Measurements from ENCODE around the gene YIF1B.

The YIF1B gene

DNA sequence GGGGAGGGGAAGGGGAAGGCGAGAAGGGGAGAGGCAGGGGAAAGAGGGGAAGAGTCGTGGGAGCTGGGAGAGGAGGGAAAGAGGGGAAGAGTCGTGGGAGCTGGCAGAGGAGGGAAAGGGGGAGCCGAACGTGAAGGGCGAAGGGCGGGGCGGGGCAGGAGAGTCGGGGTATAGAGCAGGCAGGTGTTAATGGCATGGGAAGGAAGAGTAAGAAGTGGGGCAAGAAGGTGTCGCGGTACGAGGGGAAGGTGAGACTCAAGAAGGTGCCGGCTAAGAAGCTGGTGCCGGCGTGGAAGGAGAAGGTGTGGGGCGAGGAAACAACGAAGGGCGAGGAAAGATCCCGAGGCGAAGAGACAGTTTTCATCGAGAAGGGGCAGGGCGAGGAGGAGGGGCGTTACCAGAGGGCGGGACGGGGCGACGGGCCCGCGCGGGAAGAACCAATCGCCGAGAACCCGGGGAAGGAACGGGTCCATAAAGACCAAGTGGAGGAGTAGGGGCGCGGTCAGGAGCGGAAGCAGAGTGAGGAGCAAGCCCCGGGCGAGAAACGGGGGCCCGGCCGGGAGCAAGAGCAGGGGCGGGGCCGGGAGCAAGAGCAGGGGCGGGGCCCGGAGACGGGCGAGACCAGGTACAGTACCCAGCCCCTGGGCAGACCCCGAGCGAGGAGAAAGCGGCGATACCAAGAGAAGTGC, 20.3 kb upstream of the YIF1B start:
- DNase-seq (ENCODE audit: low spot score), result peak; percentile 95

GRCh38 chr19:38333245-38333644, 17.5 kb upstream of the YIF1B start:
- DNase-seq (ENCODE audit: low spot score), result no peak

GRCh38 chr19:38331728-38332127, 16.0 kb upstream of the YIF1B start:
- no peak for DNase-seq (ENCODE audit: low spot score)

- DNase-seq (ENCODE audit: low spot score), result no peak
Measured at GRCh38 chr19:38329651-38330050, 13.9 kb upstream of the YIF1B start.

DNA sequence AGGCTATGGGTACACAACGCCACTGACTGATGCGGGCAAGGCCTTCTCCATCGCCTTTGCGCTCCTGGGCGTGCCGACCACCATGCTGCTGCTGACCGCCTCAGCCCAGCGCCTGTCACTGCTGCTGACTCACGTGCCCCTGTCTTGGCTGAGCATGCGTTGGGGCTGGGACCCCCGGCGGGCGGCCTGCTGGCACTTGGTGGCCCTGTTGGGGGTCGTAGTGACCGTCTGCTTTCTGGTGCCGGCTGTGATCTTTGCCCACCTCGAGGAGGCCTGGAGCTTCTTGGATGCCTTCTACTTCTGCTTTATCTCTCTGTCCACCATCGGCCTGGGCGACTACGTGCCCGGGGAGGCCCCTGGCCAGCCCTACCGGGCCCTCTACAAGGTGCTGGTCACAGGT, 10.8 kb upstream of the YIF1B start:
- no peak for DNase-seq (ENCODE audit: low spot score)

DNA sequence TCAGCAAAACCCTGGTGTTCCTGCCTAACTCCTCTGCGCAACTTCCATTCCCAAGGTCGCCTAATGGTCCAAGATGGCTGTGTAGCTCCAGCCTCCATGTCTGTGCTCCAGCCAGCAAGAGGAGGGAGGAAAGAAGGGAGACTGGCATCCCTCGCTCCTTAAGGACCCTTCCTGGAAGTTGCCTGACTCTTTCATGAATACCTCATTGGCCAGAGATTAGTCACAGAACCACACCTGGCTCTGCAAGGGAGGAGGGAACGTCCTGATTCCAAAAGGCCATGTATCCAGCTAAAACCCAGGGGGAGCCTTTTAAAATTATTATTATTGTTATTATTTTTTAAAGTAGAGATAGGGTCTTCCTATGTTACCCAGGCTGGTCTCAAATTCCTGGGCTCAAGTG, 8.7 kb upstream of the YIF1B start:
- no peak for DNase-seq (ENCODE audit: low spot score)

DNA sequence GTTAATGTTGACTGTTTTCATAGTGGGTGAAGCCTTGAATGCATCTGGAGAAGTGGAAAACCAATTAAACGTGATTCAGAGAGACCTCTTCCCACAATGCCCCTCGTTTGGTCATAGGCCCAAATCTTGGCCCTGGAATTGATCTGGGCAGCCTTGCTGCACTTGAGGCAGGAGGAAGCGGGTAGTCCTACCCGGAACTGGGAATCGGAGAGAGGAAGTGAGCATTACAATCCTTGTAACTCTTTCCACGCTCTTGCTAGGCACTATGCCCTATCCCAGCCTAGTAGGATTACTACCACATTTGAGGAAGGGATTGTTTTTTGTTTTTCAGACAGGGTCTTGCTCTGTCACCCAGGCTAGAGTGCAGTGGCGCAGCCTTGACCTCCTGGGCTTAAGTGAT, 7.5 kb upstream of the YIF1B start:
- DNase-seq (ENCODE audit: low spot score), result no peak

DNA sequence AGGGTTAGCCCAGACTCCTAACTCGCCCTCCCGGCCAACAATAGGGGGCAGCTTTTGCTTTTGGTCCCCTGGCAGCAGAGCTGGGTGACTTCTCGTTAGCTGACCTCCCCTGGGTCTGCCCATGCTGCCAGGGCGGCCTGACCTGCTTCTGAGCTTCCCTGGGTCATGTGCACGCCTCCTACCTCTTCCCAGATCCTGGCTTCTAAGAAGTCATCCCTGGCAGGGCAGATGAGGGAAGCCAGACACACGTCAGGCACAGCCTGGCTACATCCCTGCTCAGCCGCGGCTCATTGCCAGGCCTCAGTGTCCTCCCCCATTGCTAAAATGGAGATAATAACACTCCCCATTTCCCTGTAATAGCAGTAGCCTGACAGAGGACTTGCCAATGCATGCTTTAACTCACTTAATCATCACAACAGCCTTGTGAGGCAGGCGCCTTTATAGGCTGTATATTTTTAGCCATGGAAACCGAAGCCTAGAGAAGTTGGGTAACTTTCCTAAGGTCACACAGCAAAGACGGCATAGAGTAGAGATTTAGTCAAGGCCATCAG, 6.0 kb upstream of the YIF1B start:
- no peak for DNase-seq (ENCODE audit: low spot score)

DNA sequence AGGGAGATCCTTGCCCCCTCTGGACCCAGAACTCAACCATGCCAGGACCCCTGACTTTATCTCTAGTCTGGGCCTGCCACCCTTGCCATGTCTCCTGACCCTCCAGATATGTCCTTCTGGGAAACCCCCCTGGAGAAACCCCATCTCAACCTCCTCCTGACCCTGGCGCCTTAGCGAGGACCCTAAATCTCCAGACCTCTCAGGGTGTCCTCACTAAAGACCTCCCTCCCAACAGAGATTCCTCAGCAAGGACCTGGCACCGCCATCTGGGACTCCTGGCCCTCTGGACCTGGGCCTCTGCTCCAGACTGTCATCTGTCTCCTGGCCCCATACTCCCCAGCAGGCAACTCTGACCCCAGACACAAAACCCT, 5.2 kb upstream of the YIF1B start:
- no peak for DNase-seq (ENCODE audit: low spot score)

GRCh38 chr19:38319421-38320258, 3.9 kb upstream of the YIF1B start, which contains the start of gene KCNK6:
Gene KCNK6, plus strand, starts transcription at chr19:38319845. Its CDS starts 106 bp downstream, at chr19:38319951.
- DNase-seq (ENCODE audit: low spot score), result peak; percentile 38

- no peak for DNase-seq (ENCODE audit: low spot score)
Measured at GRCh38 chr19:38318660-38319059, 2.9 kb upstream of the YIF1B start.

DNA sequence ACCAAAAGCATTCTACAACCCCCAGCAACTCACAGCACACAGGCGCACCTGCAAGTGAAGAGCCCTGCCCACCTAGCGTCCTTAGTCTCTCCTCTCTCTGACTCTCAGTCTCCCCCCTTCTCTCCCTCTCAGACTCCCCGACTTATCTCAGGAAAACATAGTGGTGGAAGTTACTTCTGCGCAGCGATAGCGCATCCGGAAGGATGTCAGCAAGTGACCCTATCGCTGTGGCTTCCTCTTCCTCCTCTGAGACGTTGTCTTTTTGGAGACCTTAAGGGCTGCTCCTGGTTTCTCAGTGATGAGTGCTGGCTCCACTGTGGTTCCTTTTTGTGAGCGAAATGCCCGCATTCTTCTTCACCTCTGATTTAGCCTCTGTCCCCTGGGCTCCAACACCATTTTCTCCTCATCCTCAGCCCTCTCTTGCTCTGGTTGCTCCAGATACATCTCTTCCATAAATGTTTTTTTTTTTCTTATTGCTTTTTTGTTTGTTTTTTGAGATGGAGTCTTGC, 1.4 kb upstream of the YIF1B start:
- DNase-seq (ENCODE audit: low spot score), result peak; percentile 40

DNA sequence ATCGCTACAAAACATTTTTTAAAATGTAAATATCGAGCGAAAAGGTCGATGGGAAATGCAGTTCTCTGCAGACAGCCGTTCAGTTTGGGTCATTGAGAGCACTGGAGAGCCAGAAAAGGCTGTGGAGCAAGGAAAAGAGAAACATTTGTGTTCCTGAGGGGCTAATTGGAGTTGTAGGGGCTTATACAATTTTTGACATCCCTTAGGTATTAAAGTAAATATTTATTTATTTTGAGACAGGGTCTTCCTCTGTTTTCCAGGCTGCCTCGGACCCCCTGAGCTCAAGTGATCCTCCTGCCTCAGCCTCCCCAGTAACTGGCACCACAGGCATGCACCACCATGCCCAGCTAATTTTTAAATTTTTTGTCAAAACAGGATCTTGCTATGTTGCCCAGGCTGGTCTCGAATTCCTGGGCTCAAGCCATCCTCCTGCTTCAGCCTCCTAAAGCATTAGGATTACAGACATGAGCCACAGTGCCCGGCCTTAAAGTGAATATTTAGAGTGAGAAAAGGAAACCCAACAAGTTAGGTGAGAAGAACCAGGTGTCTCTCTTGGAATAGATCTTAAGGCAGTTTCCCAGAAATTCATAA, 825 bp upstream of the YIF1B start:
- peak; percentile 37 for DNase-seq (ENCODE audit: low spot score)

GRCh38 chr19:38310986-38311385, 4.8 kb downstream of the YIF1B start:
- no peak for DNase-seq (ENCODE audit: low spot score)

DNA sequence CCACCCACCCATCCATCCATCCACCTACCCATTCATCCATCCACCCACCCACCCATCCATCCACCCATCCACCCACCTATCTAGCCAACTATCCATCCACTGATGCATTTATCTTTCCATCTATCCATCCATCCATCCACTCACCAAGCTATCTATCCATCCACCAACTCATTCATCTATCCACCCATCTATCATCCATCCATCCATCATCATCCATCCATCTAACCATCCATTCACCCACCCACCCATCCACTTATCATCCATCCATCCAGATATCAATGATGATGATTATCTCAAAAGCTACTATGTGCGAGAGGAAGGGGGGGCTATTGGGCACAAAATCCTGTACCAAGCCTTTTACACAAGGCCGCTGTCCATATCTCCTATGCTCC, 5.5 kb downstream of the YIF1B start:
- no peak for DNase-seq (ENCODE audit: low spot score)

DNA sequence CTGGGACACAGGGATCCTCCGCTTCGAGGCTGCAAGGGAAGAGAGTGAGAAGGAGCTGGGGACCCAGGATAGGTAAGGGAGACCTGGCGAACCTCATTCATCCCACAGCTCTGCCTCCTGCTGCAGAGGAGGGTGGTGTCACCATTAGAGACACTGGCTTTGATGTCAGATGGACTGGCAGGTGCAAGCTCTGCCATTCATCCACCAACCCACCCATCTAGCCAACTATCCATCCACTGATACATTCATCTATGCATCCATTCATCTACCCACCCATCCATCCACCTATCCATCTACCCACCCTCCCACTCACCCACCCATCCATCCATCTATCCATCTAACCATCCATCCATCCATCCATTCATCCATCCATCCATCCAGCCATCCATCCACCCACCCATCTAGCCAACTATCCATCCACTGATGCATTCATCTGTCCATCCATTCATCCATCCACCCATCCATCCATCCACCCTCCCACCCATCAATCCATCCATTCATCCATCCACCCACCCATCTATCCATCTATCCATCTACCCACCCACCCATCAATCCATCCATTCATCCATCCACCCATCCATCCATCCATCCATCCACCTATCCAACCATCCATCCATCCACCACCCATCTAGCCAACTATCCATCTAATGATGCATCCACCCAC, 6.0 kb downstream of the YIF1B start:
- no peak for DNase-seq (ENCODE audit: low spot score)

DNA sequence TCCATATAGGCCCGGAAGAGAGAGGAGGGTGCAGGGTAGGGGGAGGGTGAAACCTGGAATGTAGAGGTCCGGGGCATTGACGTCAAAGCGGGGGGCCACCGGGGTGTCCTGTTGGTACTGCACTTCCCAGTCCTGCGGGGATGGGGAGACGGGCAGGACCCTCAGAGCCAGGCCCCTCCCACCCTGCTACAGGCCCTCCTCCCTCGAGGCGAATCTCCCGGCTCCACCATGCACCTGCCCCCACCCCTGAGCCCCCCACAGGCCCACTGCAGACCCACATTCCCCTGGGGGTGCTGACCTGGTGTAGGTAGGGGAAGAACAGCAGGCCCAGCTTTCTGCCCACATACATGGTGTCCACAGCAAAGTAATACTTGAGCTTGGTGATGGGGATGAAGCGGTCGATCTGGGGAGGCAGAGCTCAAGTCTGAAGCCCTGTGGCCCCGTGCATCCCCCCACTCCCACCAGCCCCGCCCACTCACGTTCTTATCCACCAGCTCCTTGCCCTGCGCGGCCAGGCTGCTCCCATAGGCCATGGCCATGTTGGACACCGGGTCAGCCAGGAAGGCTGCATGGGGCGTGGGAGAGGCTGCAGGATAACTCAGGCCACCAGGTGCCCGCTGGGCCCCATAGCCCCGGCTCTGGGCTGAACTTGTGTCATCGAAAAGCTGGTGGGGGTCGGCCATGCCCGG, 6.7 kb downstream of the YIF1B start:
- no peak for DNase-seq (ENCODE audit: low spot score)

DNA sequence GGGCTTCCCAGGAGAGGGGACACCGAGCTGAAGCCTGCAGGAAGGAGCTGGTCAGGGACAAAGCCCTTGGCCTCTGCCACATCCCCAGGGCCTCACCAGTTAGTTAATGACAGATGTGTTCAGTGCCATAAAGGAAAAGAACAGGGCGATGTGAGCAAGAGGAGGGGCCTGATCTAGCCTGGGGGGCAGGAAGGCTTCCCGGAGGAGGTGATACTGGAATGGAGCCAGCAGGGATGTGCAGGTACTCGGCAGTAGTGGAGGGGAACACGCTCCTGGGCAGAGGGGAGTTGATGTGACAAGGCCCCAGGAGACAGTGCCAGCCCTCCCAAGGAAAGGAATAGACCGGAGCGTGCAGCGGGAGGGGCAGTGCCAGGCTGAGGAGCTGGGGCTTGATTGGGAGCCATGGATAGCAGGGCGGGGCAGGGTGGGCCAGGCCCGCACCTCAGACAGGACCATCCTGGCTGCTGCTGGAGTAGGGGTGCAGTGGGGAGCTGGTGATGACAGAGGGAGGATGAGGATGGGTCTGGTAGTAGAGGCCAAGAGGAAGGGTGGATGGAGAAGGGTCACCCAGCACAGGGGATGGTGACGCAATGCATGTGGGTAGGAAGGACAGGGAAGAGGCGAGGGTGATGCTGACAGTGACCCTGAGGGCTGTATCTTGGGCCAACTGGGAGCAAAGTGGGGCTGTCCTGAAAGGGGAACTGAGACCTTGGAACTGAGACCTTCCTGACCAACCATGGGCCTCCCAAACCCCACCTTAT, 7.6 kb downstream of the YIF1B start:
- DNase-seq (ENCODE audit: low spot score), result no peak

GRCh38 chr19:38307597-38307996, 8.2 kb downstream of the YIF1B start:
- no peak for DNase-seq (ENCODE audit: low spot score)

- DNase-seq (ENCODE audit: low spot score), result no peak
Measured at GRCh38 chr19:38307076-38307475, 8.7 kb downstream of the YIF1B start.

- DNase-seq (ENCODE audit: low spot score), result no peak
Measured at GRCh38 chr19:38306236-38306635, 9.5 kb downstream of the YIF1B start.

All from CD4-positive, alpha-beta T cell treated with Interleukin-2 at 100 ng/mL for 4 hours (primary cell).